ENCODE data around the gene PTPN22. TPM values are rescaled to one million over a fixed set of nuclear protein-coding genes. Genes with fewer than 3 reads are reported as not detected.
A peak's percentile ranks its signal among the peaks of the same experiment; 100 is the strongest.

The PTPN22 gene
- total RNA-seq, 4 donors from 2014 or later, result 4.0 to 28.1 (median 11.2) TPM

- in situ Hi-C loops (cut with MboI; ENCODE audit: low pct_ligation_motif_present in 1 of 4, low pct_unique_long_range_greater_than_20kb in 1 of 4, low sequenced_read_pairs in 3 of 4) (loop anchor here in 2 of 4 donors (5.0 to 10.0 kb wide), 2 partner anchors 66 to 69 kb away; no protein-coding TSS in a partner anchor), intact Hi-C loops (cut with DNase I; ENCODE audit: low total_unique reads) (loop anchor here (5.0 kb wide), 2 partner anchors 41 to 64 kb away; no protein-coding TSS in a partner anchor)
- 17 to 40% methylated on average over 1 to 3 of the region's 3 CpGs for WGBS, 2 donors (ENCODE audit: low coverage in 1 of 2)
- DNase-seq, result no peak
- TF ChIP-seq POLR2A (IDR thresholded peaks at IDR 0.05) (no peak), POLR2AphosphoS5 (IDR thresholded peaks at IDR 0.05) (peak in 1 of 3 donors; percentile 39), CTCF (IDR thresholded peaks at IDR 0.05) (no peak)
- Histone ChIP-seq H3K27me3 (no peaks in the 10 kb centered on the region), H3K9me3 (no peaks in the 10 kb centered on the region), H3K4me3 (no peak overlapping the region), H3K4me1 (peaks cover 10 to 53% (median 31%) of the 10 kb centered on the region in 4 donors), H3K27ac (peak overlapping the region; percentile 63 to 95 (median 68)), H3K36me3 (peaks cover 0 to 32% (median 6%) of the 10 kb centered on the region in 4 donors)
Observed at GRCh38 chr1:113901191-113901590, 29.7 kb upstream of the PTPN22 start.

GRCh38 chr1:113899111-113899510 lies 27.6 kb upstream of the PTPN22 start:
- no peak overlapping the region for H3K27ac ChIP-seq
- no peak for TF ChIP-seq POLR2A (IDR thresholded peaks at IDR 0.05)
- no peak for TF ChIP-seq POLR2AphosphoS5 (IDR thresholded peaks at IDR 0.05)
- no peak for TF ChIP-seq CTCF (IDR thresholded peaks at IDR 0.05)
- no peak for TF ChIP-seq EP300 (IDR thresholded peaks at IDR 0.05; ENCODE audit: low read depth)
- no peak for DNase-seq
- H3K27me3 ChIP-seq, result no peaks in the 10 kb centered on the region
- H3K4me1 ChIP-seq, result peaks cover 10 to 42% (median 25%) of the 10 kb centered on the region in 4 donors
- H3K4me3 ChIP-seq, result no peak overlapping the region
- intact Hi-C loops (cut with DNase I; ENCODE audit: low total_unique reads), result no loop called here
- in situ Hi-C loops (cut with MboI; ENCODE audit: low pct_ligation_motif_present in 1 of 4, low pct_unique_long_range_greater_than_20kb in 1 of 4, low sequenced_read_pairs in 3 of 4), result no loop called here
- H3K36me3 ChIP-seq, result peaks cover 0 to 33% (median 7%) of the 10 kb centered on the region in 4 donors
- no peaks in the 10 kb centered on the region for H3K9me3 ChIP-seq

DNA sequence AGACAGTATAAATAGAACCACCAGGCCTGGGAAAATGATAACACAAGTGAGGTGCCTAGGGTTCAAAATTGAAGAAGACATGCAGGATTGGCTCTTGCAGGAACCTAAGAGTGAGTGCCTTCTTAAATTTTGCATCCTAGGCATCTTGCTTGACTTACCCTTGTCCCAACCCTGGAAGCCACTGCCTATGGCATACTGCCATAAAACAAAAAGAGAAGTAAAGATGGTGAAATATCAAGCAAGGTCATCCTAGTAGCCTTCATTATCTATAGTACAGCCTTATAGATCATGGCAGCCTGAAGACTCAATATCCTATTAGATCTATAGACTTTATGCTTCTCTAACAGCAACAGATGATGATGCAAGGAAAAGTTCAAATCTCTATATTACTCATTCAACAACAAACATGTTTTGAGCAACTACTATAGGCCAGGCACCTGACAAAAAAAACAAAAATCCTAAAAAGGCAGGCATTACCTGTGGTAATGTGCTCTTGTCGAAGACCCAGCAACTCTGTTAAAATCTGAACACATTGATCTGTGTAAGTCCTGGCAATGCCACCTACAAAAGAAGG lies 26.8 kb upstream of the PTPN22 start:
- intact Hi-C loops (cut with DNase I; ENCODE audit: low total_unique reads), result no loop called here
- H3K4me3 ChIP-seq, result no peak overlapping the region
- H3K27me3 ChIP-seq, result no peaks in the 10 kb centered on the region
- TF ChIP-seq CTCF (IDR thresholded peaks at IDR 0.05) (no peak), EP300 (IDR thresholded peaks at IDR 0.05; ENCODE audit: low read depth) (no peak), POLR2AphosphoS5 (IDR thresholded peaks at IDR 0.05) (no peak), POLR2A (IDR thresholded peaks at IDR 0.05) (no peak)
- H3K9me3 ChIP-seq, result no peaks in the 10 kb centered on the region
- peaks cover 0 to 33% (median 7%) of the 10 kb centered on the region in 4 donors for H3K36me3 ChIP-seq
- H3K27ac ChIP-seq, result no peak overlapping the region
- 94 to 100% methylated on average over 1 of the region's 1 CpG for WGBS, 2 donors (ENCODE audit: low coverage in 1 of 2)
- in situ Hi-C loops (cut with MboI; ENCODE audit: low pct_ligation_motif_present in 1 of 4, low pct_unique_long_range_greater_than_20kb in 1 of 4, low sequenced_read_pairs in 3 of 4), result no loop called here
- H3K4me1 ChIP-seq, result peaks cover 4 to 35% (median 18%) of the 10 kb centered on the region in 4 donors
- DNase-seq, result no peak

DNA sequence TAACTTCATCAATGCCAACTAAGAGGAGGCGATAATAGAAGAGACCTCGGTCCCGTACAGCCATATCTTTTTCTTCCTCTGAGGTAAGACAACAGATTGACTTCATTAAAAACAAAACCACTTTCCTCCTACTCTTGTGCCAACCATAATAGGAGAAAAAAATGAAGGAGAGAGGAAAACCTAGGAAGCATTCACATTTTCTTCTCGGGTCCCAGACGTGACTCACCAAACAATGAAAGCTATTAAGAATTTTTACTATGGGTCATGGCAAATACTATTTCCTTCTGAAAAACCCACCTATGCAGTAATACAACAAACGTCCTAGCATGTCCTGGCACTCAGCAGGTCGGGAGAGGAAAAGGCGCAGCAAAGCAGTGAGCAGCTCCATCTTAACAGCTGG lies 24.4 kb upstream of the PTPN22 start:
- TF ChIP-seq POLR2AphosphoS5 (IDR thresholded peaks at IDR 0.05), result no peak
- no peak for TF ChIP-seq EP300 (IDR thresholded peaks at IDR 0.05; ENCODE audit: low read depth)
- Histone ChIP-seq H3K4me3 (no peak overlapping the region), H3K4me1 (peaks cover 0 to 19% (median 1%) of the 10 kb centered on the region in 4 donors), H3K27ac (no peak overlapping the region), H3K36me3 (peaks cover 0 to 33% (median 7%) of the 10 kb centered on the region in 4 donors), H3K27me3 (no peaks in the 10 kb centered on the region), H3K9me3 (no peaks in the 10 kb centered on the region)
- intact Hi-C loops (cut with DNase I; ENCODE audit: low total_unique reads), result no loop called here
- WGBS, 2 donors (ENCODE audit: low coverage in 1 of 2), result 90 to 93% methylated on average over 3 to 8 of the region's 8 CpGs
- in situ Hi-C loops (cut with MboI; ENCODE audit: low pct_ligation_motif_present in 1 of 4, low pct_unique_long_range_greater_than_20kb in 1 of 4, low sequenced_read_pairs in 3 of 4), result no loop called here
- no peak for DNase-seq
